GM23338 (cell line): Measurements from ENCODE around the gene FRRS1L. TPM values are rescaled to one million over a fixed set of nuclear protein-coding genes. Genes with fewer than 3 reads are reported as not detected.

Source experiments
- ATAC-seq: fragments of 200-7000 bp; cut with Tn5 transposase; 3 replicates; pipeline ENCODE4 v1.9.1; 2020
- DNase-seq: peaks from one replicate; pipeline ENCODE4 v3.0.0-alpha.2; 2015; ENCODE audit warnings: low spot score
- H2AFZ ChIP-seq: fragments of 200-600 bp; sonication (generic); 2 replicates; pipeline ENCODE4 v1.8.0; 2016; ENCODE audit warnings: antibody characterized with exemption, mild to moderate bottlenecking, moderate library complexity
- H3F3A ChIP-seq: fragments of 200-600 bp; sonication (generic); replicated peaks from 2 replicates; pipeline ENCODE4 v1.8.0; 2017; ENCODE audit warnings: antibody characterized with exemption, mixed run types, low read depth
- H3K27ac ChIP-seq: fragments of 200-600 bp; sonication (generic); 2 replicates; pipeline ENCODE4 v1.6.1; 2016; ENCODE audit warnings: low read depth
- H3K27me3 ChIP-seq: fragments of 200-600 bp; sonication (generic); 2 replicates; pipeline ENCODE4 v1.8.0; 2016; ENCODE audit warnings: mild to moderate bottlenecking, mixed run types, moderate library complexity; ENCODE audit not compliant: insufficient read depth
- H3K36me3 ChIP-seq: fragments of 200-600 bp; sonication (generic); 2 replicates; pipeline ENCODE4 v1.8.0; 2016; ENCODE audit warnings: mild to moderate bottlenecking; ENCODE audit not compliant: insufficient read depth
- H3K4me1 ChIP-seq: fragments of 200-600 bp; sonication (generic); 2 replicates; pipeline ENCODE4 v1.8.0; 2016; ENCODE audit warnings: mild to moderate bottlenecking, moderate library complexity; ENCODE audit not compliant: insufficient read depth
- H3K4me2 ChIP-seq: fragments of 200-600 bp; sonication (generic); 2 replicates; pipeline ENCODE4 v1.7.1; 2017; ENCODE audit warnings: mixed run types
- H3K4me3 ChIP-seq: fragments of 200-600 bp; sonication (generic); 2 replicates; pipeline ENCODE4 v1.6.1; 2016; ENCODE audit warnings: mixed run types
- H3K79me2 ChIP-seq: fragments of 200-600 bp; sonication (generic); replicated peaks from 2 replicates; pipeline ENCODE4 v1.8.0; 2017; ENCODE audit warnings: mild to moderate bottlenecking; ENCODE audit not compliant: insufficient read depth
- H3K9me2 ChIP-seq: fragments of 200-600 bp; sonication (generic); 2 replicates; pipeline ENCODE4 v1.8.0; 2017; ENCODE audit not compliant: insufficient read depth
- H4K20me1 ChIP-seq: fragments of 200-600 bp; sonication (generic); replicated peaks from 2 replicates; pipeline ENCODE4 v1.8.0; 2017; ENCODE audit warnings: mild to moderate bottlenecking; ENCODE audit not compliant: insufficient read depth
- H3K27ac Mint-ChIP-seq: 2 replicates; pipeline ENCODE4 v1.8.0; 2020; ENCODE audit warnings: inconsistent platforms, mild to moderate bottlenecking, moderate library complexity, mixed read lengths
- H3K27me3 Mint-ChIP-seq: 3 replicates; pipeline ENCODE4 v1.8.0; 2022; ENCODE audit warnings: low read depth, mild to moderate bottlenecking, moderate library complexity, mixed read lengths, inconsistent platforms; ENCODE audit not compliant: insufficient read depth, poor library complexity
- H3K36me3 Mint-ChIP-seq: 3 replicates; pipeline ENCODE4 v1.8.0; 2021; ENCODE audit warnings: low read depth, mild to moderate bottlenecking, inconsistent platforms, moderate library complexity, mixed read lengths
- H3K4me1 Mint-ChIP-seq: 3 replicates; pipeline ENCODE4 v1.8.0; 2020; ENCODE audit warnings: mild to moderate bottlenecking, inconsistent platforms, mixed read lengths
- H3K4me3 Mint-ChIP-seq: 3 replicates; pipeline ENCODE4 v1.8.0; 2021; ENCODE audit warnings: moderate library complexity, mild to moderate bottlenecking, inconsistent platforms, mixed read lengths
- H3K9me3 Mint-ChIP-seq: 3 replicates; pipeline ENCODE4 v1.8.0; 2020; ENCODE audit warnings: moderate library complexity, mild to moderate bottlenecking, inconsistent platforms, mixed read lengths
- CREB1 ChIP-seq: fragments of 250-450 bp; sonication (Bioruptor Pico); IDR thresholded peaks from 2 replicates; pipeline ENCODE4 v1.5.0; 2020; ENCODE audit warnings: low read depth, mild to moderate bottlenecking, moderate library complexity
- EZH2 ChIP-seq: fragments of 200-600 bp; sonication (generic); IDR thresholded peaks from one replicate; pipeline ENCODE4 v1.8.0; 2017; ENCODE audit warnings: antibody characterized with exemption, mild to moderate bottlenecking, low read depth; ENCODE audit not compliant: unreplicated experiment
- EZH2phosphoT487 ChIP-seq: fragments of 200-600 bp; sonication (generic); IDR thresholded peaks from one replicate; pipeline ENCODE4 v1.8.1; 2018; ENCODE audit warnings: antibody characterized with exemption; ENCODE audit not compliant: unreplicated experiment
- JUNB ChIP-seq: IDR thresholded peaks from one replicate; pipeline ENCODE4 v1.6.1; 2016; ENCODE audit warnings: antibody characterized with exemption; ENCODE audit not compliant: unreplicated experiment
- POLR2AphosphoS5 ChIP-seq: IDR thresholded peaks from 2 replicates; pipeline ENCODE4 v1.6.1; 2016; ENCODE audit warnings: antibody characterized with exemption, low read depth
- ZNF114 ChIP-seq: fragments of 250-450 bp; sonication (Bioruptor Pico); IDR thresholded peaks from 2 replicates; pipeline ENCODE4 v1.5.0; 2020; ENCODE audit warnings: mild to moderate bottlenecking, moderate library complexity
- ZNF331 ChIP-seq: fragments of 250-450 bp; sonication (Bioruptor Pico); IDR thresholded peaks from 2 replicates; pipeline ENCODE4 v1.5.0; 2020; ENCODE audit warnings: low read depth, mild to moderate bottlenecking, moderate library complexity
- polyA plus RNA-seq: library from polyadenylated mRNA; unstranded; fragments of >200 nt; fragmentation: Nextera tagmentation; extraction: Ambion mirVana; gene quantifications from 2 replicates; pipeline ENCODE4 v1.2.1, GENCODE V29; 2016
- total RNA-seq: library from RNA; depleted of rRNA; stranded (reverse); fragments of >200 nt; shearing (Covaris generic); gene quantifications from 2 replicates; pipeline ENCODE4 v1.2.3, GENCODE V29; 2014
- TF ChIP-seq, protein P1 (sequence below): IDR thresholded peaks from 2 replicates; pipeline ENCODE4 v1.6.1; 2016; ENCODE audit warnings: antibody characterized with exemption
- TF ChIP-seq, protein P2 (sequence below): fragments of 250-450 bp; sonication (Bioruptor Pico); IDR thresholded peaks from 2 replicates; pipeline ENCODE4 v1.5.0; 2020; ENCODE audit warnings: mild to moderate bottlenecking, moderate library complexity
- TF ChIP-seq, protein P3 (sequence below): IDR thresholded peaks from one replicate; pipeline ENCODE4 v1.6.1; 2018; ENCODE audit warnings: antibody characterized with exemption; ENCODE audit not compliant: unreplicated experiment
- TF ChIP-seq, protein P4 (sequence below), 2 experiments: fragments of 200-600 bp in 1 of 2; sonication (generic) in 1 of 2; conservative IDR thresholded peaks; 2 replicates each; pipeline versions ENCODE4 v1.5.1 to v1.6.1; 2016 to 2017; ENCODE audit warnings: antibody characterized with exemption in 2 of 2, low read depth in 2 of 2, mild to moderate bottlenecking in 2 of 2, moderate library complexity in 1 of 2

Gene FRRS1L
- total and polyA plus RNA-seq, 2 experiments from 2014 or later = 0.37 to 1.1 TPM

DNA sequence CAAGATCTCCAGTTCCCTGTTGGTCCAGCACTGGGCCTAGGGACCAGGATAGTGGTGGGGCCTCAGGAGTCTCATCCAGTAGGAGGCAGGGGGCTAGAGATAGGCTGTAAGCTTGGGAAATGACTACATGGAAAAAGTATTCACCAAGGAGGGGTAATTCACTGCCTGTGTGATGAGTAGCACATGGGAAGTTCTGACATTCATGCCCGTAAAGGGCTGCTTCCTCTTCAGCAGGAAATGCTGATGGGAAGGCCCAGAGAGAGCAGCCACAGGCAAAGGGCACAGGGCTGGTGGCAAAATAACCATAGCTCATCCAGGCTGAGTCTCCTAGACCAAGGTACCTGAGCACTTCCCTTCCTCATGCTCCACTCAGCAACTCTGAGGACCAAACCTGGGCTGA is 23.1 kb upstream of the FRRS1L start (continued):
- TF ChIP-seq, protein P1, sequence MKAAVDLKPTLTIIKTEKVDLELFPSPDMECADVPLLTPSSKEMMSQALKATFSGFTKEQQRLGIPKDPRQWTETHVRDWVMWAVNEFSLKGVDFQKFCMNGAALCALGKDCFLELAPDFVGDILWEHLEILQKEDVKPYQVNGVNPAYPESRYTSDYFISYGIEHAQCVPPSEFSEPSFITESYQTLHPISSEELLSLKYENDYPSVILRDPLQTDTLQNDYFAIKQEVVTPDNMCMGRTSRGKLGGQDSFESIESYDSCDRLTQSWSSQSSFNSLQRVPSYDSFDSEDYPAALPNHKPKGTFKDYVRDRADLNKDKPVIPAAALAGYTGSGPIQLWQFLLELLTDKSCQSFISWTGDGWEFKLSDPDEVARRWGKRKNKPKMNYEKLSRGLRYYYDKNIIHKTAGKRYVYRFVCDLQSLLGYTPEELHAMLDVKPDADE = no peak
- TF ChIP-seq, protein P2, sequence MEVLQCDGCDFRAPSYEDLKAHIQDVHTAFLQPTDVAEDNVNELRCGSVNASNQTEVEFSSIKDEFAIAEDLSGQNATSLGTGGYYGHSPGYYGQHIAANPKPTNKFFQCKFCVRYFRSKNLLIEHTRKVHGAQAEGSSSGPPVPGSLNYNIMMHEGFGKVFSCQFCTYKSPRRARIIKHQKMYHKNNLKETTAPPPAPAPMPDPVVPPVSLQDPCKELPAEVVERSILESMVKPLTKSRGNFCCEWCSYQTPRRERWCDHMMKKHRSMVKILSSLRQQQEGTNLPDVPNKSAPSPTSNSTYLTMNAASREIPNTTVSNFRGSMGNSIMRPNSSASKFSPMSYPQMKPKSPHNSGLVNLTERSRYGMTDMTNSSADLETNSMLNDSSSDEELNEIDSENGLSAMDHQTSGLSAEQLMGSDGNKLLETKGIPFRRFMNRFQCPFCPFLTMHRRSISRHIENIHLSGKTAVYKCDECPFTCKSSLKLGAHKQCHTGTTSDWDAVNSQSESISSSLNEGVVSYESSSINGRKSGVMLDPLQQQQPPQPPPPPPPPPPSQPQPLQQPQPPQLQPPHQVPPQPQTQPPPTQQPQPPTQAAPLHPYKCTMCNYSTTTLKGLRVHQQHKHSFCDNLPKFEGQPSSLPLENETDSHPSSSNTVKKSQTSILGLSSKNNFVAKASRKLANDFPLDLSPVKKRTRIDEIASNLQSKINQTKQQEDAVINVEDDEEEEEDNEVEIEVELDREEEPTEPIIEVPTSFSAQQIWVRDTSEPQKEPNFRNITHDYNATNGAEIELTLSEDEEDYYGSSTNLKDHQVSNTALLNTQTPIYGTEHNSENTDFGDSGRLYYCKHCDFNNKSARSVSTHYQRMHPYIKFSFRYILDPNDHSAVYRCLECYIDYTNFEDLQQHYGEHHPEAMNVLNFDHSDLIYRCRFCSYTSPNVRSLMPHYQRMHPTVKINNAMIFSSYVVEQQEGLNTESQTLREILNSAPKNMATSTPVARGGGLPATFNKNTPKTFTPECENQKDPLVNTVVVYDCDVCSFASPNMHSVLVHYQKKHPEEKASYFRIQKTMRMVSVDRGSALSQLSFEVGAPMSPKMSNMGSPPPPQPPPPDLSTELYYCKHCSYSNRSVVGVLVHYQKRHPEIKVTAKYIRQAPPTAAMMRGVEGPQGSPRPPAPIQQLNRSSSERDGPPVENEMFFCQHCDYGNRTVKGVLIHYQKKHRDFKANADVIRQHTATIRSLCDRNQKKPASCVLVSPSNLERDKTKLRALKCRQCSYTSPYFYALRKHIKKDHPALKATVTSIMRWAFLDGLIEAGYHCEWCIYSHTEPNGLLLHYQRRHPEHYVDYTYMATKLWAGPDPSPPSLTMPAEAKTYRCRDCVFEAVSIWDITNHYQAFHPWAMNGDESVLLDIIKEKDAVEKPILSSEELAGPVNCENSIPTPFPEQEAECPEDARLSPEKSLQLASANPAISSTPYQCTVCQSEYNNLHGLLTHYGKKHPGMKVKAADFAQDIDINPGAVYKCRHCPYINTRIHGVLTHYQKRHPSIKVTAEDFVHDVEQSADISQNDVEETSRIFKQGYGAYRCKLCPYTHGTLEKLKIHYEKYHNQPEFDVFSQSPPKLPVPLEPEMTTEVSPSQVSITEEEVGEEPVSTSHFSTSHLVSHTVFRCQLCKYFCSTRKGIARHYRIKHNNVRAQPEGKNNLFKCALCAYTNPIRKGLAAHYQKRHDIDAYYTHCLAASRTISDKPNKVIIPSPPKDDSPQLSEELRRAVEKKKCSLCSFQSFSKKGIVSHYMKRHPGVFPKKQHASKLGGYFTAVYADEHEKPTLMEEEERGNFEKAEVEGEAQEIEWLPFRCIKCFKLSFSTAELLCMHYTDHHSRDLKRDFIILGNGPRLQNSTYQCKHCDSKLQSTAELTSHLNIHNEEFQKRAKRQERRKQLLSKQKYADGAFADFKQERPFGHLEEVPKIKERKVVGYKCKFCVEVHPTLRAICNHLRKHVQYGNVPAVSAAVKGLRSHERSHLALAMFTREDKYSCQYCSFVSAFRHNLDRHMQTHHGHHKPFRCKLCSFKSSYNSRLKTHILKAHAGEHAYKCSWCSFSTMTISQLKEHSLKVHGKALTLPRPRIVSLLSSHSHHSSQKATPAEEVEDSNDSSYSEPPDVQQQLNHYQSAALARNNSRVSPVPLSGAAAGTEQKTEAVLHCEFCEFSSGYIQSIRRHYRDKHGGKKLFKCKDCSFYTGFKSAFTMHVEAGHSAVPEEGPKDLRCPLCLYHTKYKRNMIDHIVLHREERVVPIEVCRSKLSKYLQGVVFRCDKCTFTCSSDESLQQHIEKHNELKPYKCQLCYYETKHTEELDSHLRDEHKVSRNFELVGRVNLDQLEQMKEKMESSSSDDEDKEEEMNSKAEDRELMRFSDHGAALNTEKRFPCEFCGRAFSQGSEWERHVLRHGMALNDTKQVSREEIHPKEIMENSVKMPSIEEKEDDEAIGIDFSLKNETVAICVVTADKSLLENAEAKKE = no peak

DNA sequence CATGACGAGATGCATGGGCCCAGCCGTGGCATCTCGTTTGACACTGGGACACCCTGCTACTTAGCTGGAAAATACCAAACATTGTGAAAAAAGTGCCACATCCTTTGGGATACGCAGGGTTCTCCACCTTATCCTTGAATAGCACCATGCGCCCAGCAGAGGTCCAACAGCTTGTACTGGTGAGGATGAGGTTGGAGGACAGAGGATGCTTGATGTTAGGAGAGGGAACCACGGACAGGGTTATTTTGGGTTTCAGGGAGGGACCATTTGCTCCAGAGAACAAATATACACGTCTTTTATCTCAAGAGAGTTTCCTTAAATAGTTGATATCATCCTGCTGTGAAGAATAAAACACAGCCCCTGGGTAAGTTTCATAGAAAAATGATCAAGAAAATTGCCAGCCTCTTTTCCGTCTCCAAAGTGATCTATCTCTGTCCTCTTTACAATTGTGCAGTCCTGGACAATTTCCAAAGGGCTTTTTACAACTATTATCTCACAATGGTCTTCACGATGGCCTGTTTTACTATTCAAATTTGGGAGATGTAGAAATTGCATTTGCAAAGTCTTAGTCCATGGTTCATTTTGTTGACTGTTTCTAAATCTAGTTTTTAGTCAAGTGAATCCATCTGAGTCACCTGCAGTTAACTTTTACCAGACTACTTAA is 19.9 kb upstream of the FRRS1L start:
- Histone ChIP-seq H3K4me1 (no peaks in the 10 kb centered on the region), H3K36me3 (no peaks in the 10 kb centered on the region), H3K79me2 (no peaks in the 10 kb centered on the region), H3F3A (no peaks in the 10 kb centered on the region), H4K20me1 (no peaks in the 10 kb centered on the region), H2AFZ (no peak overlapping the region), H3K27ac (no peak overlapping the region), H3K4me3 (no peak overlapping the region), H3K27me3 (no peaks in the 10 kb centered on the region), H3K9me2 (no peaks in the 10 kb centered on the region), H3K4me2 (no peak overlapping the region)
- Mint-ChIP-seq H3K27me3 (peaks cover 2% of the 10 kb centered on the region), H3K27ac (no peak overlapping the region), H3K9me3 (no peaks in the 10 kb centered on the region), H3K4me1 (peaks cover 4% of the 10 kb centered on the region; the same call in 1 of the 3 replicates), H3K36me3 (no peaks in the 10 kb centered on the region), H3K4me3 (no peak overlapping the region)
- DNase-seq (no peak), ATAC-seq (no peak)
- no peak for TF ChIP-seq ZNF331 (CRISPR knock-in tag)
- no peak for TF ChIP-seq ZNF114 (CRISPR knock-in tag)
- TF ChIP-seq, protein P3, sequence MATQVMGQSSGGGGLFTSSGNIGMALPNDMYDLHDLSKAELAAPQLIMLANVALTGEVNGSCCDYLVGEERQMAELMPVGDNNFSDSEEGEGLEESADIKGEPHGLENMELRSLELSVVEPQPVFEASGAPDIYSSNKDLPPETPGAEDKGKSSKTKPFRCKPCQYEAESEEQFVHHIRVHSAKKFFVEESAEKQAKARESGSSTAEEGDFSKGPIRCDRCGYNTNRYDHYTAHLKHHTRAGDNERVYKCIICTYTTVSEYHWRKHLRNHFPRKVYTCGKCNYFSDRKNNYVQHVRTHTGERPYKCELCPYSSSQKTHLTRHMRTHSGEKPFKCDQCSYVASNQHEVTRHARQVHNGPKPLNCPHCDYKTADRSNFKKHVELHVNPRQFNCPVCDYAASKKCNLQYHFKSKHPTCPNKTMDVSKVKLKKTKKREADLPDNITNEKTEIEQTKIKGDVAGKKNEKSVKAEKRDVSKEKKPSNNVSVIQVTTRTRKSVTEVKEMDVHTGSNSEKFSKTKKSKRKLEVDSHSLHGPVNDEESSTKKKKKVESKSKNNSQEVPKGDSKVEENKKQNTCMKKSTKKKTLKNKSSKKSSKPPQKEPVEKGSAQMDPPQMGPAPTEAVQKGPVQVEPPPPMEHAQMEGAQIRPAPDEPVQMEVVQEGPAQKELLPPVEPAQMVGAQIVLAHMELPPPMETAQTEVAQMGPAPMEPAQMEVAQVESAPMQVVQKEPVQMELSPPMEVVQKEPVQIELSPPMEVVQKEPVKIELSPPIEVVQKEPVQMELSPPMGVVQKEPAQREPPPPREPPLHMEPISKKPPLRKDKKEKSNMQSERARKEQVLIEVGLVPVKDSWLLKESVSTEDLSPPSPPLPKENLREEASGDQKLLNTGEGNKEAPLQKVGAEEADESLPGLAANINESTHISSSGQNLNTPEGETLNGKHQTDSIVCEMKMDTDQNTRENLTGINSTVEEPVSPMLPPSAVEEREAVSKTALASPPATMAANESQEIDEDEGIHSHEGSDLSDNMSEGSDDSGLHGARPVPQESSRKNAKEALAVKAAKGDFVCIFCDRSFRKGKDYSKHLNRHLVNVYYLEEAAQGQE = no peak
- TF ChIP-seq CREB1 (CRISPR knock-in tag) = no peak
- TF ChIP-seq EZH2phosphoT487 = no peak
- no peak for TF ChIP-seq EZH2
- TF ChIP-seq, protein P4, sequence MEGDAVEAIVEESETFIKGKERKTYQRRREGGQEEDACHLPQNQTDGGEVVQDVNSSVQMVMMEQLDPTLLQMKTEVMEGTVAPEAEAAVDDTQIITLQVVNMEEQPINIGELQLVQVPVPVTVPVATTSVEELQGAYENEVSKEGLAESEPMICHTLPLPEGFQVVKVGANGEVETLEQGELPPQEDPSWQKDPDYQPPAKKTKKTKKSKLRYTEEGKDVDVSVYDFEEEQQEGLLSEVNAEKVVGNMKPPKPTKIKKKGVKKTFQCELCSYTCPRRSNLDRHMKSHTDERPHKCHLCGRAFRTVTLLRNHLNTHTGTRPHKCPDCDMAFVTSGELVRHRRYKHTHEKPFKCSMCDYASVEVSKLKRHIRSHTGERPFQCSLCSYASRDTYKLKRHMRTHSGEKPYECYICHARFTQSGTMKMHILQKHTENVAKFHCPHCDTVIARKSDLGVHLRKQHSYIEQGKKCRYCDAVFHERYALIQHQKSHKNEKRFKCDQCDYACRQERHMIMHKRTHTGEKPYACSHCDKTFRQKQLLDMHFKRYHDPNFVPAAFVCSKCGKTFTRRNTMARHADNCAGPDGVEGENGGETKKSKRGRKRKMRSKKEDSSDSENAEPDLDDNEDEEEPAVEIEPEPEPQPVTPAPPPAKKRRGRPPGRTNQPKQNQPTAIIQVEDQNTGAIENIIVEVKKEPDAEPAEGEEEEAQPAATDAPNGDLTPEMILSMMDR (conservative IDR thresholded peaks at IDR 0.05; ENCODE audit: low read depth in 2 of 2) = no peak
- TF ChIP-seq POLR2AphosphoS5 = no peak
- no peak for TF ChIP-seq JUNB
